ENCODE results near the gene SEC63. TPM values are rescaled to one million over a fixed set of nuclear protein-coding genes. Genes with fewer than 3 reads are reported as not detected.
"Not testable (repeated sequence)": the region's sequence is repeated elsewhere in the genome, so short reads cannot be mapped to it uniquely, and the experiment has no call there.

SEC63 gene
- polyA plus RNA-seq, 2 donors: 14.9 to 23.0 TPM

GRCh38 chr6:107936910-107937292 is 21.1 kb downstream of the SEC63 start:
- peak overlapping the region in 1 of 2 donors; percentile 4 for H3K27ac ChIP-seq (ENCODE audit: low read depth in 2 of 2, low read length in 1 of 2)
- WGBS, 2 donors: 97% methylated on average over 5 of the region's 5 CpGs

GRCh38 chr6:107936162-107936909 is 21.7 kb downstream of the SEC63 start:
- no peaks in the 10 kb centered on the region for H3K9me3 ChIP-seq (ENCODE audit: control insufficient read depth in 2 of 2, insufficient read depth in 1 of 2, low read depth in 1 of 2, low read length in 1 of 2)
- peak overlapping the region in 1 of 2 donors; percentile 4 for H3K27ac ChIP-seq (ENCODE audit: low read depth in 2 of 2, low read length in 1 of 2)
- H3K36me3 ChIP-seq (ENCODE audit: control insufficient read depth in 2 of 2, insufficient read depth in 2 of 2, low read length in 1 of 2): no peaks in the 10 kb centered on the region
- H3K27me3 ChIP-seq (ENCODE audit: control insufficient read depth in 1 of 2, insufficient read depth in 2 of 2, low read length in 2 of 2): no peaks in the 10 kb centered on the region
- no peak overlapping the region for H3K4me3 ChIP-seq (ENCODE audit: low read depth in 1 of 2, low read length in 2 of 2)
- 51 to 66% methylated on average over 3 of the region's 3 CpGs for WGBS, 2 donors
- H3K4me1 ChIP-seq (ENCODE audit: control insufficient read depth in 2 of 2, insufficient read depth in 2 of 2, low read length in 1 of 2): no peaks in the 10 kb centered on the region

More at GRCh38 chr6:107936910-107937292, 21.1 kb downstream of the SEC63 start:
- H3K4me3 ChIP-seq (ENCODE audit: low read depth in 1 of 2, low read length in 2 of 2); H3K27me3 ChIP-seq (ENCODE audit: control insufficient read depth in 1 of 2, insufficient read depth in 2 of 2, low read length in 2 of 2); H3K4me1 ChIP-seq (ENCODE audit: control insufficient read depth in 2 of 2, insufficient read depth in 2 of 2, low read length in 1 of 2); H3K36me3 ChIP-seq (ENCODE audit: control insufficient read depth in 2 of 2, insufficient read depth in 2 of 2, low read length in 1 of 2); H3K9me3 ChIP-seq (ENCODE audit: control insufficient read depth in 2 of 2, insufficient read depth in 1 of 2, low read depth in 1 of 2, low read length in 1 of 2): not testable (repeated sequence)

DNA sequence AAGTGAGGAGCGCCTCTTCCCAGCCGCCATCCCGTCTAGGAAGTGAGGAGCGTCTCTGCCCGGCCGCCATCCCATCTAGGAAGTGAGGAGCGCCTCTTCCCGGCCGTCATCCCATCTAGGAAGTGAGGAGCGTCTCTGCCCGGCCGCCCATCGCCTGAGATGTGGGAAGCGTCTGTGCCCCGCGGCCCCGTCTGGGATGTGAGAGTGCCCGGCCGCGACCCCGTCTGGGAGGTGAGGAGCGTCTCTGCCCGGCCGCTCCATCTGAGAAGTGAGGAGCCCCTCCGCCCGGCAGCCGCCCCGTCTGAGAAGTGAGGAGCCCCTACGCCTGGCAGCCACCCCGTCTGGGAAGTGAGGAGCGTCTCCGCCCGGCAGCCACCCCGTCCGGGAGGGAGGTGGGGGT is 23.8 kb downstream of the SEC63 start:
- not testable (repeated sequence) for H3K4me1 ChIP-seq (ENCODE audit: control insufficient read depth in 2 of 2, insufficient read depth in 2 of 2, low read length in 1 of 2); H3K36me3 ChIP-seq (ENCODE audit: control insufficient read depth in 2 of 2, insufficient read depth in 2 of 2, low read length in 1 of 2); H3K27ac ChIP-seq (ENCODE audit: low read depth in 2 of 2, low read length in 1 of 2); H3K9me3 ChIP-seq (ENCODE audit: control insufficient read depth in 2 of 2, insufficient read depth in 1 of 2, low read depth in 1 of 2, low read length in 1 of 2); H3K27me3 ChIP-seq (ENCODE audit: control insufficient read depth in 1 of 2, insufficient read depth in 2 of 2, low read length in 2 of 2); H3K4me3 ChIP-seq (ENCODE audit: low read depth in 1 of 2, low read length in 2 of 2)
- WGBS, 2 donors: 94 to 100% methylated on average over 22 to 35 of the region's 35 CpGs

DNA sequence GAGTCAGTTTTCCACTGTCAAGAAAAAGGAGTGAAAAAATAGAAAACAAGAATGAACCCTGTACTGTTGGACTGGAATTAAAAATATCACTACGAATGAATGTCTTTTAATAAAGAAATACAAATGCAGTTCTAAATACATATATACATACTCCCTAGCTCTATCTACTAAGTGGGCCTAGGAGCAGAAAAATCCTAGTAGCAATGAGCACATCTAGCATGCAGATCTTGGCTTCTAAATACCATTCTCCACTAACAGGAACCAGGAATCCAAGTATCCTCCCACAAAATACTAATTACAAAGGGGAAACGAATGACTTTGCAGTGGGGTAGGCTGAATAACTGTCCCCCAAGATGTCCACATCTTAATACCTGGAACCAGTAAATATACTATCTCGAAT is 25.4 kb downstream of the SEC63 start:
- no peaks in the 10 kb centered on the region for H3K27me3 ChIP-seq (ENCODE audit: control insufficient read depth in 1 of 2, insufficient read depth in 2 of 2, low read length in 2 of 2)
- WGBS, 2 donors: 94 to 97% methylated on average over 3 of the region's 3 CpGs
- H3K36me3 ChIP-seq (ENCODE audit: control insufficient read depth in 2 of 2, insufficient read depth in 2 of 2, low read length in 1 of 2): no peaks in the 10 kb centered on the region
- H3K9me3 ChIP-seq (ENCODE audit: control insufficient read depth in 2 of 2, insufficient read depth in 1 of 2, low read depth in 1 of 2, low read length in 1 of 2): no peaks in the 10 kb centered on the region
- H3K4me3 ChIP-seq (ENCODE audit: low read depth in 1 of 2, low read length in 2 of 2): no peak overlapping the region
- H3K4me1 ChIP-seq (ENCODE audit: control insufficient read depth in 2 of 2, insufficient read depth in 2 of 2, low read length in 1 of 2): no peaks in the 10 kb centered on the region
- H3K27ac ChIP-seq (ENCODE audit: low read depth in 2 of 2, low read length in 1 of 2): no peak overlapping the region

- 94% methylated on average over 3 of the region's 3 CpGs for WGBS, 2 donors
- no peaks in the 10 kb centered on the region for H3K4me1 ChIP-seq (ENCODE audit: control insufficient read depth in 2 of 2, insufficient read depth in 2 of 2, low read length in 1 of 2)
- H3K27me3 ChIP-seq (ENCODE audit: control insufficient read depth in 1 of 2, insufficient read depth in 2 of 2, low read length in 2 of 2): no peaks in the 10 kb centered on the region
- no peaks in the 10 kb centered on the region for H3K9me3 ChIP-seq (ENCODE audit: control insufficient read depth in 2 of 2, insufficient read depth in 1 of 2, low read depth in 1 of 2, low read length in 1 of 2)
- H3K4me3 ChIP-seq (ENCODE audit: low read depth in 1 of 2, low read length in 2 of 2): no peak overlapping the region
- H3K27ac ChIP-seq (ENCODE audit: low read depth in 2 of 2, low read length in 1 of 2): no peak overlapping the region
- H3K36me3 ChIP-seq (ENCODE audit: control insufficient read depth in 2 of 2, insufficient read depth in 2 of 2, low read length in 1 of 2): no peaks in the 10 kb centered on the region
Measured at GRCh38 chr6:107931894-107932293, 26.1 kb downstream of the SEC63 start.

- Histone ChIP-seq H3K27me3 (ENCODE audit: control insufficient read depth in 1 of 2, insufficient read depth in 2 of 2, low read length in 2 of 2) (no peaks in the 10 kb centered on the region), H3K9me3 (ENCODE audit: control insufficient read depth in 2 of 2, insufficient read depth in 1 of 2, low read depth in 1 of 2, low read length in 1 of 2) (no peaks in the 10 kb centered on the region), H3K4me1 (ENCODE audit: control insufficient read depth in 2 of 2, insufficient read depth in 2 of 2, low read length in 1 of 2) (no peaks in the 10 kb centered on the region), H3K4me3 (ENCODE audit: low read depth in 1 of 2, low read length in 2 of 2) (no peak overlapping the region), H3K27ac (ENCODE audit: low read depth in 2 of 2, low read length in 1 of 2) (no peak overlapping the region), H3K36me3 (ENCODE audit: control insufficient read depth in 2 of 2, insufficient read depth in 2 of 2, low read length in 1 of 2) (no peaks in the 10 kb centered on the region)
- 88 to 95% methylated on average over 2 of the region's 2 CpGs for WGBS, 2 donors
Measured at GRCh38 chr6:107928984-107929383, 29.0 kb downstream of the SEC63 start.

GRCh38 chr6:107926697-107927544 is 31.1 kb downstream of the SEC63 start:
- not testable (repeated sequence) for H3K4me3 ChIP-seq (ENCODE audit: low read depth in 1 of 2, low read length in 2 of 2); H3K36me3 ChIP-seq (ENCODE audit: control insufficient read depth in 2 of 2, insufficient read depth in 2 of 2, low read length in 1 of 2); H3K9me3 ChIP-seq (ENCODE audit: control insufficient read depth in 2 of 2, insufficient read depth in 1 of 2, low read depth in 1 of 2, low read length in 1 of 2); H3K27me3 ChIP-seq (ENCODE audit: control insufficient read depth in 1 of 2, insufficient read depth in 2 of 2, low read length in 2 of 2); H3K4me1 ChIP-seq (ENCODE audit: control insufficient read depth in 2 of 2, insufficient read depth in 2 of 2, low read length in 1 of 2); H3K27ac ChIP-seq (ENCODE audit: low read depth in 2 of 2, low read length in 1 of 2)
- WGBS, 2 donors: 69 to 74% methylated on average over 10 of the region's 10 CpGs

DNA sequence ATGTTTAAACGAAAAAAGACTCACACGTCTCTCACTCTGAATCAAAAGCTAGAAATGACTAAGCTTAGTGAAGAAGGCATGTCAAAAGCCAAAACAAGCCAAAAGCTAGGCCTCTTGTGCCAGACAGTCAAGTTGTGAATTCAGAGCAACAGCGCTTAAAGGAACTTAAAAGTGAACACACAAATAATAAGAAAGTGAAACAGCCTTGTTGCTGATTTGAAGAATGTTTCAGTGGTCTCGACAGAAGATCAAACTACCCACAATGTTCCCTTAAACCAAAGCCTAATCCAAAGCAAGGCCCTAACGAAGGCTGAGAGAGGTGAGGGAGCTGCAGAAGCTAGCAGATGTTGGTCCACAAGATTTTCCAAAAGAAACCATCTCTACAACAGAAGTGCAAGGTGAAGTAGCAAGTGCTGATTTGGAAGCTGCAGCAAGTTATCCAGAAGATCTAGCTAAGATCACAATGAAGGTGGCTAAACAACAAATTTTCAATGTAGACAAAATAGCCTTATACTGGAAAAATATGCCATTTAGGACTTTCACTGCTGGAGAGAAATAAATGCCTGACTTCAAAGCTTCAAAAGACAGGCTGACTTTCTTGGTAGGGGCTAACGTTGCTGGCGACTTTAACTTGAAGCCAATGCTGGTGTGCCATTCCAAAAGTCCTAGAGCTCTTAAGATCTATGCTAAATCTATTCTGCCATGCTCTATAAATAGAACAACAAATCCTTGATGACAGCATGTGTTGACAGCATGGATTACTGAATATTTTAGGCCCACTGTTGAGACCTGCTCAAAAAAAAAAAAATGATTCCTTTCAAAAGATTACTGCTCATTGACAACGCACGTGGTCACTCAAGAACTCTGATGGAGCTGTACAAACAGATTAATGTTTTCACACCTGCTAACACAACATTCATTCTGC is 40.3 kb downstream of the SEC63 start:
- Histone ChIP-seq H3K4me3 (ENCODE audit: low read depth in 1 of 2, low read length in 2 of 2) (no peak overlapping the region), H3K36me3 (ENCODE audit: control insufficient read depth in 2 of 2, insufficient read depth in 2 of 2, low read length in 1 of 2) (peaks cover 0 to 3% of the 10 kb centered on the region in 2 donors), H3K27me3 (ENCODE audit: control insufficient read depth in 1 of 2, insufficient read depth in 2 of 2, low read length in 2 of 2) (no peaks in the 10 kb centered on the region), H3K27ac (ENCODE audit: low read depth in 2 of 2, low read length in 1 of 2) (no peak overlapping the region), H3K9me3 (ENCODE audit: control insufficient read depth in 2 of 2, insufficient read depth in 1 of 2, low read depth in 1 of 2, low read length in 1 of 2) (no peaks in the 10 kb centered on the region), H3K4me1 (ENCODE audit: control insufficient read depth in 2 of 2, insufficient read depth in 2 of 2, low read length in 1 of 2) (no peaks in the 10 kb centered on the region)
- whole genome bisulfite sequencing, 2 donors: 92 to 95% methylated on average over 9 of the region's 9 CpGs

DNA sequence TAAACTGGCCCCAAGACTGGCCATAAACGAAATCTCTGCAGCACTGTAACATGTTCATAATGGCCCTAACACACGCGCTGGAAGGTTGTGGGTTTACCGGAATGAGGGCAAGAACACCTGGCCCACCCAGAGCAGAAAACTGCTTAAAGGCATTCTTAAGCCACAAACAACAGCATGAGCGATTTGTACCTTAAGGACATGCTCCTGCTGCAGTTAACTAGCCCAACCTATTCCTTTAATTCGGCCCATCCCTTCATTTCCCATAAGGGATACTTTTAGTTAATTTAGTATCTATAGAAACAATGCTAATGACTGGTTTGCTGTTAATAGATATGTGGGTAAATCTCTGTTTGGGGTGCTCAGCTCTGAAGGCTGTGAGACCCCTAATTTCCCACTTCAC is 41.0 kb downstream of the SEC63 start:
- not testable (repeated sequence) for H3K36me3 ChIP-seq (ENCODE audit: control insufficient read depth in 2 of 2, insufficient read depth in 2 of 2, low read length in 1 of 2); H3K27ac ChIP-seq (ENCODE audit: low read depth in 2 of 2, low read length in 1 of 2)
- WGBS, 2 donors: 98% methylated on average over 6 of the region's 6 CpGs

More for the DNA sequence above, 41.0 kb downstream of the SEC63 start:
- H3K4me1 ChIP-seq (ENCODE audit: control insufficient read depth in 2 of 2, insufficient read depth in 2 of 2, low read length in 1 of 2); H3K4me3 ChIP-seq (ENCODE audit: low read depth in 1 of 2, low read length in 2 of 2); H3K27me3 ChIP-seq (ENCODE audit: control insufficient read depth in 1 of 2, insufficient read depth in 2 of 2, low read length in 2 of 2); H3K9me3 ChIP-seq (ENCODE audit: control insufficient read depth in 2 of 2, insufficient read depth in 1 of 2, low read depth in 1 of 2, low read length in 1 of 2): not testable (repeated sequence)

All from esophagus (tissue), 2 donors.